Gastroesophageal sphincter (tissue), 3 donors: ENCODE results near the gene NGEF.

Experiments used
- CTCF ChIP-seq, 4 experiments: fragments of 200-600 bp in 2 of 4; fragments of 450-650 bp in 2 of 4; sonication (generic) in 1 of 4; IDR thresholded peaks; one replicate each; pipeline ENCODE4 v1.5.1; 2017 to 2019; ENCODE audit warnings: antibody characterized with exemption in 4 of 4, mild to moderate bottlenecking in 2 of 4, moderate library complexity in 2 of 4
- EP300 ChIP-seq: sonication (generic); formaldehyde crosslinking; IDR thresholded peaks from one replicate; pipeline ENCODE4 v1.6.1; 2017; ENCODE audit warnings: antibody characterized with exemption, mild to moderate bottlenecking
- POLR2AphosphoS5 ChIP-seq: sonication (generic); formaldehyde crosslinking; IDR thresholded peaks from one replicate; pipeline ENCODE4 v1.6.1; 2017; ENCODE audit warnings: antibody characterized with exemption

- no peak for TF ChIP-seq EP300
- no peak for TF ChIP-seq POLR2AphosphoS5
- TF ChIP-seq CTCF (IDR thresholded peaks at IDR 0.05): no peak
Measured at GRCh38 chr2:232929303-232930058, 83.6 kb downstream of the NGEF start.
